ENCODE data around the gene DGAT2L6. TPM values are rescaled to one million over a fixed set of nuclear protein-coding genes. Genes with fewer than 3 reads are reported as not detected.
"Not testable (repeated sequence)": the region's sequence is repeated elsewhere in the genome, so short reads cannot be mapped to it uniquely, and the experiment has no call there.

The DGAT2L6 gene
- total RNA-seq, 1 donor from 2014 or later: not detected

DNA sequence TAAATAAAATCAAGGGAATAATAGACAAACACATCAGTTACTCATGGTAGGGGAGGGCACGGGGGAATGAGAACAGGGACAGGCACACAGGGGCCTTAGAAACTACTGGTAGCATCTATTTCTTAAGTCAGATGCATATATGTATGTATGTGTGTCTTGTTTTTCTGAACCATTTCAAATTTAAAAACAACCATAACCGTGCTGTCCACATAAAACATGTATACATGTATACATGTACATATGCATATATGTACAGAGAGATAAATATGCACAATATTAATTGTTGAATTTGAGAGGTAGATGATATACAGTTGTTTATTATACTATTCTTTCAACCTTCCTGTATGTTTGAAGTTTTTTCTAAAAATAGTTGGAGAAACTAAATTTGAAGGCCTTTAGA lies 49.4 kb downstream of the DGAT2L6 start:
- no peaks in the 10 kb centered on the region for H3K9me3 Mint-ChIP-seq
- TF ChIP-seq, protein P1, sequence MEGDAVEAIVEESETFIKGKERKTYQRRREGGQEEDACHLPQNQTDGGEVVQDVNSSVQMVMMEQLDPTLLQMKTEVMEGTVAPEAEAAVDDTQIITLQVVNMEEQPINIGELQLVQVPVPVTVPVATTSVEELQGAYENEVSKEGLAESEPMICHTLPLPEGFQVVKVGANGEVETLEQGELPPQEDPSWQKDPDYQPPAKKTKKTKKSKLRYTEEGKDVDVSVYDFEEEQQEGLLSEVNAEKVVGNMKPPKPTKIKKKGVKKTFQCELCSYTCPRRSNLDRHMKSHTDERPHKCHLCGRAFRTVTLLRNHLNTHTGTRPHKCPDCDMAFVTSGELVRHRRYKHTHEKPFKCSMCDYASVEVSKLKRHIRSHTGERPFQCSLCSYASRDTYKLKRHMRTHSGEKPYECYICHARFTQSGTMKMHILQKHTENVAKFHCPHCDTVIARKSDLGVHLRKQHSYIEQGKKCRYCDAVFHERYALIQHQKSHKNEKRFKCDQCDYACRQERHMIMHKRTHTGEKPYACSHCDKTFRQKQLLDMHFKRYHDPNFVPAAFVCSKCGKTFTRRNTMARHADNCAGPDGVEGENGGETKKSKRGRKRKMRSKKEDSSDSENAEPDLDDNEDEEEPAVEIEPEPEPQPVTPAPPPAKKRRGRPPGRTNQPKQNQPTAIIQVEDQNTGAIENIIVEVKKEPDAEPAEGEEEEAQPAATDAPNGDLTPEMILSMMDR (conservative IDR thresholded peaks at IDR 0.05): no peak
- no peak overlapping the region for H3K27ac Mint-ChIP-seq
- no peak overlapping the region for H3K4me3 Mint-ChIP-seq
- no peak for DNase-seq (ENCODE audit: extremely low spot score, unreplicated experiment)
- no peaks in the 10 kb centered on the region for H3K27me3 Mint-ChIP-seq
- H3K4me1 Mint-ChIP-seq (ENCODE audit: unreplicated experiment): no peaks in the 10 kb centered on the region
- H3K36me3 Mint-ChIP-seq: no peaks in the 10 kb centered on the region

DNA sequence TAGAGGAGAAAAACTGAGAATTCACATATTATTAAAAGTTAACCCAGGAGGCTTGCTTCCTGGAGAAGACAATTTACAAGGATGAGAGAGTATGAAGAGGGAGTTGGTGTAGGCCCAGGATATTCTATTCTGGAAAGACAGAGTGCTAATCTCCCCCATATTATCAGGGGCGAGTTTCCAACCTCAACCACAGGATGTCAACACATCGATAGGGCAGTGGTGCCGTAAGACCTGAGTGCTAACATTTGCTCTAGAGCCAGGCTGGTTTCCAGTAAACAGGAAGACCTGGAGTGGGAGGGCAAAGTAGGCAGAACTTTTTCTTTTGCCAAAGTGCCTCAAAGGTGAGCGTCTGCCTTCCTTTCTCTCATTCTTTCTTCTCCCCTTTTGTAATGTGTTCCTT lies 54.4 kb downstream of the DGAT2L6 start:
- no peaks in the 10 kb centered on the region for H3K9me3 Mint-ChIP-seq

DNA sequence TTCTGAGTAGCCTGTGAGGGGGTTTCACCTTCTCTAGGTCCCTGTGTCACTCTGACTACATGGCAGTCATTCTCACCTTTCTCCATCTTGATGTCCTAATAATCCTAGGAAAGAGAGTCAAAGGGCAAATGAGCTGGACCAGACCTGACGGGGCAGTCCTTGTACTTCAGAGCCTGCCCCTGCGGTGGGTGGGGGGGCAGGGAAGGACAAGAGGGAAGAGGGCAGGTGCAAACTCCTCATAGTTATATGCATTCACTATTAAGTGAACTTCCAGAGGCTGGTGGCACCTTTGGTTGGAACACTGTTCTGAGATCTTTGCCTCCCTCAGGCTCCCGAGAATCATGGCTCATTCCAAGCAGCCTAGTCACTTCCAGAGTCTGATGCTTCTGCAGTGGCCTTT lies 57.1 kb downstream of the DGAT2L6 start, which contains the start of gene AWAT1:
Gene AWAT1 (plus strand): TSS at position 301 of the 400 bp plus-strand sequence. CDS start 41 bp downstream, at position 342.
- DNase-seq (ENCODE audit: extremely low spot score, unreplicated experiment): no peak
- no peaks in the 10 kb centered on the region for H3K9me3 Mint-ChIP-seq
- TF ChIP-seq, protein P1 (conservative IDR thresholded peaks at IDR 0.05): no peak
- H3K36me3 Mint-ChIP-seq: no peaks in the 10 kb centered on the region
- no peak within 1 kb of the TSS for H3K27ac Mint-ChIP-seq
- no peaks in the 10 kb centered on the region for H3K27me3 Mint-ChIP-seq
- H3K4me3 Mint-ChIP-seq: no peak within 1 kb of the TSS
- H3K4me1 Mint-ChIP-seq (ENCODE audit: unreplicated experiment): no peaks in the 10 kb centered on the region

More for the DNA sequence above, 54.4 kb downstream of the DGAT2L6 start:
- DNase-seq (ENCODE audit: extremely low spot score, unreplicated experiment): no peak
- TF ChIP-seq, protein P1 (conservative IDR thresholded peaks at IDR 0.05): no peak
- Mint-ChIP-seq H3K27ac (no peak overlapping the region), H3K27me3 (no peaks in the 10 kb centered on the region), H3K4me1 (ENCODE audit: unreplicated experiment) (no peaks in the 10 kb centered on the region), H3K36me3 (no peaks in the 10 kb centered on the region), H3K4me3 (no peak overlapping the region)

DNA sequence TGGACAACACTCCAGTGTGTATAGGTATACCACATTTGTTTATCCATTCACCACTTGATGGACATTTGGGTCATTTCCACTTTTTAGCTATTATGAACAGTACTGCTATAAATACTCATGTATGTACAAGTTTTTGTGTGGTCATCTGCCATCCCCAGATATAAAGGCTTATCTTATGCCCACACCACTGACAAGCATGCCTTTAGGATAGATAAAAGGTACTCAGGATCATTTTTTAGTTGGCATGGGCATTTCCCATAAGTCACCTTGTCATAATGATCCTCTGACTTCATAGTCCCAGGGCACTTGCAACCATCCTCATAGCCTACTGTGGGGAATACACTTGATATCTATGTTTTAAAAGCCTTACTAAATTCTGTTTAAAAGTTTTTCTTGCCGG lies 63.5 kb downstream of the DGAT2L6 start:
- Mint-ChIP-seq H3K4me1 (ENCODE audit: unreplicated experiment) (no peaks in the 10 kb centered on the region), H3K27me3 (no peaks in the 10 kb centered on the region), H3K36me3 (no peaks in the 10 kb centered on the region), H3K4me3 (no peak overlapping the region), H3K9me3 (peaks cover 4% of the 10 kb centered on the region), H3K27ac (no peak overlapping the region)
- DNase-seq (ENCODE audit: extremely low spot score, unreplicated experiment): no peak
- TF ChIP-seq, protein P1 (conservative IDR thresholded peaks at IDR 0.05): no peak

DNA sequence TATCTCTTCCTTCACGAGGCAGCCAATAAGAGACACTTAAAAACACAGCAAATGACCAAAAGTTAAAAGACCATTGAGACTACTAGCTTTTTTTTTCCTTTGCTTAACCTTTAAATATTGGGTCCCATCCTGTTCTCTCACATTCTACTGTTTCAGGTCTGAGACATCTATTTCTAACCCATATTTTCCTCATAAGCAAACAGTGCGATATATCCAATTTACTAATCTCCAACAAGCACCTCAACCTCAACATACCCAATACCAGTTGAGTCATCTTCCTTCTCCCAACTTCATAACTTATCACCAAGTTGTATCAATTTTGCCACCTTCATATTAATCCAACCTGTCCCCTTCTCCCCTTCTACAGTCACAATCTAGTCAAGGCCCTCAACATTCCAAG lies 64.2 kb downstream of the DGAT2L6 start:
- DNase-seq (ENCODE audit: extremely low spot score, unreplicated experiment): no peak
- H3K4me3 Mint-ChIP-seq: no peak overlapping the region
- TF ChIP-seq, protein P1 (conservative IDR thresholded peaks at IDR 0.05): no peak
- H3K27me3 Mint-ChIP-seq: no peaks in the 10 kb centered on the region
- H3K27ac Mint-ChIP-seq: no peak overlapping the region
- peaks cover 4% of the 10 kb centered on the region for H3K9me3 Mint-ChIP-seq
- no peaks in the 10 kb centered on the region for H3K36me3 Mint-ChIP-seq
- H3K4me1 Mint-ChIP-seq (ENCODE audit: unreplicated experiment): no peaks in the 10 kb centered on the region

DNA sequence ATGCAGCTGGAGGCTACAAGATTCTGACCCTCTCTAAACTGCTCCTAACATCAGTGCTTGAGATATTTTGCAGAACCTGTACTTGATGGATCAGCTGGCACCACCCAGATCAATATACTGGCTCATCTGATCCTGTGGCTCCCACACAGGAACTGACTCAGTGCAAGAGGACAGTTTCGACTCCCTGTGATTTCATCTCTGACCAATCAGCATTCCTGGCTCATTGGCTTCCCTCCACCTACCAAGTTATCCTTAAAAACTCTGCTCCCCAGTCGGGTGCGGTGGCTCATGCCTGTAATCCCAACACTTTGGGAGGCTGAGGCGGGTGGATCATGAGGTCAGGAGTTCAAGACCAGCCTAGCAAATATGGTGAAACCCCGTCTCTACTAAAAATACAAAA lies 66.3 kb downstream of the DGAT2L6 start:
- not testable (repeated sequence) for DNase-seq (ENCODE audit: extremely low spot score, unreplicated experiment); H3K27ac Mint-ChIP-seq; H3K4me1 Mint-ChIP-seq (ENCODE audit: unreplicated experiment); H3K36me3 Mint-ChIP-seq; H3K27me3 Mint-ChIP-seq; H3K4me3 Mint-ChIP-seq; H3K9me3 Mint-ChIP-seq
